Caco-2 (cell line): ENCODE data around the gene IFT81. TPM values are rescaled to one million over a fixed set of nuclear protein-coding genes. Genes with fewer than 3 reads are reported as not detected.

ENCODE experiments used
- BruUV-seq: library from RNA; stranded (reverse); fragments of 400-500 nt; replicated peaks from 2 replicates; lab custom pipeline; 2021; lab: Mats Ljungman, UMichigan
- CTCF ChIA-PET: fragments of 300-600 bp; sonication (Branson Sonifier 250); formaldehyde crosslinking; loops from one replicate; lab custom pipeline; 2022; ENCODE audit warnings: antibody characterized with exemption; lab: Charles Lee
- POLR2A ChIA-PET: fragments of 300-600 bp; sonication (Branson Sonifier 250); formaldehyde crosslinking; loops from one replicate; lab custom pipeline; 2022; ENCODE audit warnings: antibody characterized with exemption; lab: Charles Lee
- DNase-seq, 2 experiments: peaks; one replicate each; pipeline versions ENCODE4 v3.0.0 to v3.0.0-alpha.2; 2020 to 2022
- H3K27me3 ChIP-seq: replicated peaks from 2 replicates; pipeline ENCODE4 v1.6.0; 2011; ENCODE audit warnings: low read length; ENCODE audit not compliant: control insufficient read depth, insufficient read depth
- H3K36me3 ChIP-seq: 2 replicates; pipeline ENCODE4 v1.5.1; 2011; ENCODE audit warnings: low read length; ENCODE audit not compliant: control insufficient read depth, insufficient read depth
- H3K4me1 ChIP-seq: fragments of 250-450 bp; sonication (Bioruptor Pico); 2 replicates; pipeline ENCODE4 v1.5.1; 2020; ENCODE audit warnings: mild to moderate bottlenecking
- H3K4me3 ChIP-seq: 2 replicates; pipeline ENCODE4 v1.5.1; 2011; ENCODE audit warnings: low read depth, mild to moderate bottlenecking, control low read depth, low read length
- H3K9me3 ChIP-seq: fragments of 250-450 bp; sonication (Bioruptor Pico); 2 replicates; pipeline ENCODE4 v1.5.1; 2020; ENCODE audit warnings: mild to moderate bottlenecking, moderate library complexity
- H3K27ac Mint-ChIP-seq: one replicate; pipeline ENCODE4 v1.8.0; 2022; ENCODE audit warnings: mixed read lengths; ENCODE audit not compliant: unreplicated experiment
- H3K27me3 Mint-ChIP-seq: one replicate; pipeline ENCODE4 v1.8.0; 2022; ENCODE audit warnings: mixed read lengths; ENCODE audit not compliant: insufficient read depth, unreplicated experiment
- H3K36me3 Mint-ChIP-seq: one replicate; pipeline ENCODE4 v1.8.0; 2022; ENCODE audit warnings: mild to moderate bottlenecking, mixed read lengths; ENCODE audit not compliant: insufficient read depth, unreplicated experiment
- H3K4me1 Mint-ChIP-seq: one replicate; pipeline ENCODE4 v1.8.0; 2022; ENCODE audit warnings: low read depth, mixed read lengths; ENCODE audit not compliant: unreplicated experiment
- H3K4me3 Mint-ChIP-seq: one replicate; pipeline ENCODE4 v1.8.0; 2022; ENCODE audit warnings: mild to moderate bottlenecking, moderate library complexity, mixed read lengths; ENCODE audit not compliant: unreplicated experiment
- H3K9me3 Mint-ChIP-seq: one replicate; pipeline ENCODE4 v1.8.0; 2022; ENCODE audit warnings: mixed read lengths; ENCODE audit not compliant: unreplicated experiment
- intact Hi-C: fragments of 100-400 bp; cut with micrococcal nuclease; formaldehyde crosslinking; loops from one replicate; pipeline ENCODE4 v1.10.0; 2022; ENCODE audit not compliant: unreplicated experiment
- total RNA-seq: library from RNA; stranded (reverse); gene quantifications from 2 replicates; pipeline ENCODE4 v1.2.3, GENCODE V29; 2022
- TF ChIP-seq, protein P1 (sequence below), 2 experiments: fragments of 200-600 bp in 1 of 2; IDR thresholded peaks; 1 replicate in 1 of 2; 2 replicates in 1 of 2; pipeline versions ENCODE4 v1.5.1 to v1.8.0; 2011 to 2022; ENCODE audit warnings: antibody characterized with exemption in 1 of 2, control low read depth in 1 of 2, inconsistent platforms in 1 of 2, low read depth in 1 of 2, low read length in 1 of 2, mild to moderate bottlenecking in 1 of 2, moderate library complexity in 1 of 2; ENCODE audit not compliant: insufficient read depth in 1 of 2, severe bottlenecking in 1 of 2, unreplicated experiment in 1 of 2

Gene IFT81
- total RNA-seq, 1 experiment from 2014 or later = 5.9 TPM

DNA sequence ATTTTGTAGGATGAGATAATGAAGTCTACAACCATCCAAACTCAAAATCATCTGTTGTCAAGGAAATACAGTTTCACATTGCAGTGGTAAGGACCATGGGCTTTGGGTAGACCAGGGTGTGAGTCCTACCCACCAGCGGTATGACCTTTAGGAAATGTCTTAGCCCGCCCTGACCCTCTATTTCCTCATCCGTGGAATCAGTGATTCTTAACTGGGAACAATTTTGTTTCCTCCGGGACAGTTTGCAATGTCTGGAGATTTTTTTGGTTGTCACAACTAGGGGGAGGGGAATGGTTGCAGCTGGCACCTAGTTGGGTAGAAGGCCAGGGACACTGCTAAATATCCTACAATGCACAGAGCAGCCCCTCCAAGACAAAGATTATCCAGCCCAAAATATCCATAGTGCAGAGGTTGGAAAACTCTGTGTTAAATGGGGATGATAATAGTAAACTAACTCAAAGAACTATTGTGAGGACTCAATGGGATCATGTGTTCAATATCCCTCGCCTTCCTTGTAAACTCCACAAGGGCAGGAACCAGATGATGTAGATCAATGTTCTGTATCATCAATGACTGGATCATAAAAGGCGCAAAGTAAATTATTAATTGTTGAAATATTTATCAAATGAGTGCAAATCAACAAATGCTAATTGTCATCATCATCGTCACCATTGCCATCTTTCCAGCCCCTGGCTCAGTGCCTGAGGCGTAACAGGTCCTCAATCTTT, 15.7 kb upstream of the IFT81 start:
- POLR2A ChIA-PET = interaction anchor here (0.7 kb wide), 1 partner anchor 16 kb away, joined by 3 read pairs; the partner anchor contains the start of gene IFT81
- H3K9me3 ChIP-seq = peaks cover 5% of the 10 kb centered on the region; the same call in 1 of the 2 replicates
- Mint-ChIP-seq H3K27me3 (no peaks in the 10 kb centered on the region), H3K36me3 (peaks cover 5% of the 10 kb centered on the region), H3K9me3 (no peaks in the 10 kb centered on the region), H3K4me3 (no peak overlapping the region), H3K4me1 (peaks cover 14% of the 10 kb centered on the region), H3K27ac (no peak overlapping the region)
- TF ChIP-seq, protein P1, sequence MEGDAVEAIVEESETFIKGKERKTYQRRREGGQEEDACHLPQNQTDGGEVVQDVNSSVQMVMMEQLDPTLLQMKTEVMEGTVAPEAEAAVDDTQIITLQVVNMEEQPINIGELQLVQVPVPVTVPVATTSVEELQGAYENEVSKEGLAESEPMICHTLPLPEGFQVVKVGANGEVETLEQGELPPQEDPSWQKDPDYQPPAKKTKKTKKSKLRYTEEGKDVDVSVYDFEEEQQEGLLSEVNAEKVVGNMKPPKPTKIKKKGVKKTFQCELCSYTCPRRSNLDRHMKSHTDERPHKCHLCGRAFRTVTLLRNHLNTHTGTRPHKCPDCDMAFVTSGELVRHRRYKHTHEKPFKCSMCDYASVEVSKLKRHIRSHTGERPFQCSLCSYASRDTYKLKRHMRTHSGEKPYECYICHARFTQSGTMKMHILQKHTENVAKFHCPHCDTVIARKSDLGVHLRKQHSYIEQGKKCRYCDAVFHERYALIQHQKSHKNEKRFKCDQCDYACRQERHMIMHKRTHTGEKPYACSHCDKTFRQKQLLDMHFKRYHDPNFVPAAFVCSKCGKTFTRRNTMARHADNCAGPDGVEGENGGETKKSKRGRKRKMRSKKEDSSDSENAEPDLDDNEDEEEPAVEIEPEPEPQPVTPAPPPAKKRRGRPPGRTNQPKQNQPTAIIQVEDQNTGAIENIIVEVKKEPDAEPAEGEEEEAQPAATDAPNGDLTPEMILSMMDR (IDR thresholded peaks at IDR 0.05; ENCODE audit: insufficient read depth in 1 of 2, low read depth in 1 of 2, low read length in 1 of 2, severe bottlenecking in 1 of 2, unreplicated experiment in 1 of 2) = no peak
- DNase-seq = no peak
- CTCF ChIA-PET = no interaction called here
- BruUV-seq = no TSS peak
- H3K4me3 ChIP-seq = no peak overlapping the region
- intact Hi-C loops = no loop called here
- peaks cover 23% of the 10 kb centered on the region for H3K4me1 ChIP-seq
- H3K36me3 ChIP-seq = no peaks in the 10 kb centered on the region
- no peaks in the 10 kb centered on the region for H3K27me3 ChIP-seq

GRCh38 chr12:110109037-110109836, 14.9 kb upstream of the IFT81 start:
- Mint-ChIP-seq H3K9me3 (no peaks in the 10 kb centered on the region), H3K27ac (peak overlapping the region; percentile 3), H3K36me3 (peaks cover 5% of the 10 kb centered on the region), H3K4me1 (peaks cover 14% of the 10 kb centered on the region), H3K27me3 (no peaks in the 10 kb centered on the region), H3K4me3 (peak overlapping the region; percentile 5)
- TF ChIP-seq, protein P1 (IDR thresholded peaks at IDR 0.05; ENCODE audit: insufficient read depth in 1 of 2, low read depth in 1 of 2, low read length in 1 of 2, severe bottlenecking in 1 of 2, unreplicated experiment in 1 of 2) = no peak
- DNase-seq = peak; percentile 55 to 67
- peaks cover 23% of the 10 kb centered on the region for H3K4me1 ChIP-seq
- ChIA-PET CTCF (no interaction called here), POLR2A (interaction anchor here (0.7 kb wide), 1 partner anchor 15 kb away, joined by 3 read pairs; the partner anchor contains the start of gene IFT81)
- intact Hi-C loops = no loop called here
- no peaks in the 10 kb centered on the region for H3K36me3 ChIP-seq
- peaks cover 5% of the 10 kb centered on the region; the same call in 1 of the 2 replicates for H3K9me3 ChIP-seq
- BruUV-seq = no TSS peak
- no peaks in the 10 kb centered on the region for H3K27me3 ChIP-seq
- no peak overlapping the region for H3K4me3 ChIP-seq

GRCh38 chr12:110109837-110110535, 14.2 kb upstream of the IFT81 start:
- BruUV-seq = TSS peak; percentile 44

More at GRCh38 chr12:110109837-110110535, 14.2 kb upstream of the IFT81 start:
- intact Hi-C loops = no loop called here
- Histone ChIP-seq H3K36me3 (no peaks in the 10 kb centered on the region), H3K4me1 (peaks cover 23% of the 10 kb centered on the region), H3K9me3 (peaks cover 5% of the 10 kb centered on the region; the same call in 1 of the 2 replicates), H3K4me3 (no peak overlapping the region), H3K27me3 (no peaks in the 10 kb centered on the region)
- CTCF ChIA-PET = no interaction called here
- Mint-ChIP-seq H3K4me1 (peaks cover 14% of the 10 kb centered on the region), H3K4me3 (no peak overlapping the region), H3K27ac (no peak overlapping the region), H3K36me3 (peaks cover 5% of the 10 kb centered on the region), H3K9me3 (no peaks in the 10 kb centered on the region), H3K27me3 (no peaks in the 10 kb centered on the region)
- POLR2A ChIA-PET = no interaction called here
- TF ChIP-seq, protein P1 (IDR thresholded peaks at IDR 0.05; ENCODE audit: insufficient read depth in 1 of 2, low read depth in 1 of 2, low read length in 1 of 2, severe bottlenecking in 1 of 2, unreplicated experiment in 1 of 2) = no peak
- no peak for DNase-seq
